H9 (cell line): ENCODE data around the gene MYO5B. TPM values are rescaled to one million over a fixed set of nuclear protein-coding genes. Genes with fewer than 3 reads are reported as not detected.

ENCODE experiments used
- DNase-seq: peaks from one replicate; pipeline ENCODE4 v3.0.0-alpha.2; 2017
- H2AFZ ChIP-seq: one replicate; pipeline ENCODE4 v1.6.1; 2013; ENCODE audit warnings: mild to moderate bottlenecking, low read length, control low read depth, moderate library complexity
- H2AK5ac ChIP-seq: 2 replicates; pipeline ENCODE4 v1.6.1; 2013; ENCODE audit warnings: low read length, control low read depth, mixed read lengths; ENCODE audit not compliant: insufficient read length
- H2BK120ac ChIP-seq: one replicate; pipeline ENCODE4 v1.6.1; 2013; ENCODE audit warnings: low read depth, mild to moderate bottlenecking, low read length, control low read depth, inconsistent platforms; ENCODE audit not compliant: poor library complexity, severe bottlenecking
- H2BK12ac ChIP-seq: 2 replicates; pipeline ENCODE4 v1.6.1; 2013; ENCODE audit warnings: low read length, control low read depth, mixed read lengths, low read depth; ENCODE audit not compliant: insufficient read length
- H2BK15ac ChIP-seq: 2 replicates; pipeline ENCODE4 v1.6.1; 2013; ENCODE audit warnings: low read depth, low read length, control low read depth
- H2BK20ac ChIP-seq: one replicate; pipeline ENCODE4 v1.6.1; 2013; ENCODE audit warnings: low read depth, mild to moderate bottlenecking, low read length, control low read depth, inconsistent platforms; ENCODE audit not compliant: poor library complexity, severe bottlenecking
- H2BK5ac ChIP-seq: 2 replicates; pipeline ENCODE4 v1.6.1; 2013; ENCODE audit warnings: low read length, control low read depth, mixed read lengths; ENCODE audit not compliant: insufficient read length
- H3K14ac ChIP-seq: 2 replicates; pipeline ENCODE4 v1.6.1; 2013; ENCODE audit warnings: low read length, control low read depth; ENCODE audit not compliant: insufficient read depth
- H3K18ac ChIP-seq: 2 replicates; pipeline ENCODE4 v1.6.1; 2013; ENCODE audit warnings: low read depth, mild to moderate bottlenecking, mixed read lengths, low read length, control low read depth; ENCODE audit not compliant: insufficient read length
- H3K23ac ChIP-seq: 2 replicates; pipeline ENCODE4 v1.6.1; 2013; ENCODE audit warnings: low read length, control low read depth, mixed read lengths, low read depth; ENCODE audit not compliant: insufficient read length
- H3K23me2 ChIP-seq: 2 replicates; pipeline ENCODE4 v1.6.1; 2013; ENCODE audit warnings: low read depth, mild to moderate bottlenecking, mixed read lengths, low read length, control low read depth; ENCODE audit not compliant: insufficient read length, poor library complexity, severe bottlenecking
- H3K27ac ChIP-seq: 2 replicates; pipeline ENCODE4 v1.5.1; 2013; ENCODE audit warnings: low read length, control low read depth, mixed read lengths, low read depth; ENCODE audit not compliant: insufficient read length
- H3K27me3 ChIP-seq: 2 replicates; pipeline ENCODE4 v1.6.1; 2013; ENCODE audit warnings: low read length, control low read depth, inconsistent platforms; ENCODE audit not compliant: insufficient read depth
- H3K4ac ChIP-seq: 2 replicates; pipeline ENCODE4 v1.6.1; 2013; ENCODE audit warnings: low read depth, mild to moderate bottlenecking, control low read depth, inconsistent platforms, low read length, moderate library complexity
- H3K4me1 ChIP-seq: 2 replicates; pipeline ENCODE4 v1.6.1; 2013; ENCODE audit warnings: low read length, control low read depth, inconsistent platforms; ENCODE audit not compliant: insufficient read depth
- H3K4me2 ChIP-seq: 2 replicates; pipeline ENCODE4 v1.6.1; 2013; ENCODE audit warnings: low read length, control low read depth, mixed read lengths; ENCODE audit not compliant: insufficient read length, insufficient read depth
- H3K56ac ChIP-seq: 2 replicates; pipeline ENCODE4 v1.6.1; 2013; ENCODE audit warnings: low read depth, mild to moderate bottlenecking, mixed read lengths, low read length, control low read depth; ENCODE audit not compliant: insufficient read length
- H3K79me1 ChIP-seq: 2 replicates; pipeline ENCODE4 v1.6.1; 2013; ENCODE audit warnings: low read depth, mild to moderate bottlenecking, moderate library complexity, low read length, control low read depth, inconsistent platforms; ENCODE audit not compliant: insufficient read depth, poor library complexity, severe bottlenecking
- H3K79me2 ChIP-seq: 2 replicates; pipeline ENCODE4 v1.6.1; 2013; ENCODE audit warnings: low read length, control low read depth, inconsistent platforms; ENCODE audit not compliant: insufficient read depth
- H3K9ac ChIP-seq: 2 replicates; pipeline ENCODE4 v1.6.1; 2013; ENCODE audit warnings: low read length, control low read depth, mixed read lengths; ENCODE audit not compliant: insufficient read length; ENCODE audit errors: extremely low read depth
- H3K9me3 ChIP-seq: one replicate; pipeline ENCODE4 v1.6.1; 2013; ENCODE audit warnings: low read depth, low read length, inconsistent platforms; ENCODE audit not compliant: control insufficient read depth
- H3T11ph ChIP-seq: one replicate; pipeline ENCODE4 v1.6.1; 2013; ENCODE audit warnings: mild to moderate bottlenecking, low read length, control low read depth, inconsistent platforms
- H4K20me1 ChIP-seq: one replicate; pipeline ENCODE4 v1.6.1; 2013; ENCODE audit not compliant: control insufficient read depth, insufficient read length, insufficient read depth
- H4K5ac ChIP-seq: 2 replicates; pipeline ENCODE4 v1.6.1; 2013; ENCODE audit warnings: low read depth, mild to moderate bottlenecking, mixed read lengths, low read length, control low read depth; ENCODE audit not compliant: insufficient read length
- H4K8ac ChIP-seq: replicated peaks from 2 replicates; pipeline ENCODE4 v1.6.1; 2013; ENCODE audit warnings: low read length, control low read depth, mixed read lengths, low read depth; ENCODE audit not compliant: insufficient read length
- H4K91ac ChIP-seq: 2 replicates; pipeline ENCODE4 v1.6.1; 2013; ENCODE audit warnings: low read depth, mild to moderate bottlenecking, moderate library complexity, mixed read lengths, low read length, control low read depth; ENCODE audit not compliant: insufficient read length
- H3K27ac Mint-ChIP-seq, 3 experiments: 2 replicates in 2 of 3; 3 replicates in 1 of 3; pipeline ENCODE4 v1.8.0; 2020 to 2021; ENCODE audit warnings: mixed read lengths in 3 of 3, mild to moderate bottlenecking in 1 of 3, moderate library complexity in 1 of 3
- H3K27me3 Mint-ChIP-seq: 2 replicates; pipeline ENCODE4 v1.8.0; 2021; ENCODE audit warnings: low read depth, mild to moderate bottlenecking, moderate library complexity, mixed read lengths
- H3K36me3 Mint-ChIP-seq, 3 experiments: 2 replicates in 2 of 3; 3 replicates in 1 of 3; pipeline ENCODE4 v1.8.0; 2020 to 2021; ENCODE audit warnings: low read depth in 3 of 3, mixed read lengths in 3 of 3; ENCODE audit not compliant: insufficient read depth in 1 of 3
- H3K4me1 Mint-ChIP-seq, 2 experiments: 2 replicates each; pipeline ENCODE4 v1.8.0; 2020; ENCODE audit warnings: mixed read lengths in 2 of 2
- H3K4me3 Mint-ChIP-seq, 2 experiments: 2 replicates in 1 of 2; 3 replicates in 1 of 2; pipeline ENCODE4 v1.8.0; 2020 to 2021; ENCODE audit warnings: mild to moderate bottlenecking in 2 of 2, mixed read lengths in 2 of 2, moderate library complexity in 1 of 2
- H3K9me3 Mint-ChIP-seq, 2 experiments: 2 replicates in 1 of 2; 3 replicates in 1 of 2; pipeline ENCODE4 v1.8.0; 2020; ENCODE audit warnings: mild to moderate bottlenecking in 2 of 2, mixed read lengths in 2 of 2, moderate library complexity in 1 of 2
- CTCF ChIP-seq: fragments of 200-600 bp; sonication (generic); conservative IDR thresholded peaks from 3 replicates; pipeline ENCODE4 v1.8.0; 2021; ENCODE audit warnings: antibody characterized with exemption, mild to moderate bottlenecking
- WGBS: extraction: QIAGEN DNeasy Blood & Tissue Kit; methylation state at CpG from one replicate; pipeline ENCODE4 v1.1.7; 2013; ENCODE audit warnings: missing lambda C conversion rate, low lambda C conversion rate, mixed read lengths; ENCODE audit not compliant: insufficient read length; ENCODE audit errors: extremely low coverage; 5-methylcytosine and 5-hydroxymethylcytosine counted together
- total RNA-seq: library from RNA; stranded (reverse); gene quantifications from 2 replicates; pipeline ENCODE4 v1.2.1, GENCODE V29; 2021

Gene MYO5B
- total RNA-seq, 1 experiment from 2014 or later, result 9.3 TPM

- DNase-seq, result no peak
- Histone ChIP-seq H3K18ac (no peak overlapping the region), H4K20me1 (no peaks in the 10 kb centered on the region), H2BK20ac (no peak overlapping the region), H2BK5ac (no peak overlapping the region), H3K4ac (no peak overlapping the region), H2BK15ac (no peak overlapping the region), H2AK5ac (no peak overlapping the region), H3K9me3 (no peaks in the 10 kb centered on the region), H3K79me2 (no peaks in the 10 kb centered on the region), H3K14ac (no peak overlapping the region), H4K5ac (no peak overlapping the region), H2BK120ac (no peak overlapping the region), H3K4me2 (no peak overlapping the region), H3K4me1 (no peaks in the 10 kb centered on the region), H4K91ac (no peak overlapping the region), H3K23me2 (no peaks in the 10 kb centered on the region), H2AFZ (no peak overlapping the region), H3K79me1 (no peaks in the 10 kb centered on the region), H3K9ac (no peak overlapping the region), H3K27ac (no peak overlapping the region), H2BK12ac (no peak overlapping the region), H4K8ac (no peak overlapping the region), H3K27me3 (no peaks in the 10 kb centered on the region), H3K23ac (no peak overlapping the region), H3K56ac (no peak overlapping the region), H3T11ph (no peak overlapping the region)
- TF ChIP-seq CTCF, result no peak
- Mint-ChIP-seq H3K4me3 (no peak overlapping the region), H3K4me1 (peaks cover 8 to 12% of the 10 kb centered on the region in 2 experiments), H3K27ac (no peak overlapping the region; a peak in 1 of 7 replicates), H3K36me3 (peaks cover 0 to 5% (median 1%) of the 10 kb centered on the region in 3 experiments; a peak in 3 of 7 replicates), H3K9me3 (peaks cover 4 to 6% of the 10 kb centered on the region in 2 experiments; a peak in 4 of 5 replicates), H3K27me3 (peaks cover 12% of the 10 kb centered on the region)
- no CpG with 5 or more reads among the region's 2 CpGs for WGBS
Measured at GRCh38 chr18:50232419-50232818, 37.5 kb upstream of the MYO5B start.
